Ishikawa (cell line): ENCODE data around the gene LGR4.

Experiments used
- CEBPB ChIP-seq: IDR thresholded peaks from 2 replicates; pipeline ENCODE4 v1.6.1; 2012
- CREB1 ChIP-seq: IDR thresholded peaks from 2 replicates; pipeline ENCODE4 v1.6.1; 2012; ENCODE audit warnings: low read depth
- EGR1 ChIP-seq: IDR thresholded peaks from 2 replicates; pipeline ENCODE4 v1.6.1; 2012
- EP300 ChIP-seq: IDR thresholded peaks from 2 replicates; pipeline ENCODE4 v1.6.1; 2012; ENCODE audit warnings: borderline replicate concordance
- FOXM1 ChIP-seq: IDR thresholded peaks from 2 replicates; pipeline ENCODE4 v1.6.1; 2012; ENCODE audit warnings: low read depth, borderline replicate concordance
- MAX ChIP-seq: IDR thresholded peaks from 2 replicates; pipeline ENCODE4 v1.6.1; 2012
- NFIC ChIP-seq: IDR thresholded peaks from 2 replicates; pipeline ENCODE4 v1.6.1; 2012
- RAD21 ChIP-seq: IDR thresholded peaks from 2 replicates; pipeline ENCODE4 v1.6.1; 2012; ENCODE audit warnings: low read depth
- REST ChIP-seq: IDR thresholded peaks from 2 replicates; pipeline ENCODE4 v1.6.1; 2012; ENCODE audit warnings: low read depth, mild to moderate bottlenecking
- TAF1 ChIP-seq: IDR thresholded peaks from 2 replicates; pipeline ENCODE4 v1.6.1; 2012; ENCODE audit warnings: low read depth, mild to moderate bottlenecking
- TCF12 ChIP-seq: IDR thresholded peaks from 2 replicates; pipeline ENCODE4 v1.6.1; 2012; ENCODE audit warnings: low read depth
- TEAD4 ChIP-seq: IDR thresholded peaks from 2 replicates; pipeline ENCODE4 v1.6.1; 2012
- USF1 ChIP-seq: IDR thresholded peaks from 2 replicates; pipeline ENCODE4 v1.6.1; 2012
- YY1 ChIP-seq: IDR thresholded peaks from 2 replicates; pipeline ENCODE4 v1.6.1; 2012; ENCODE audit warnings: low read depth
- ZBTB7A ChIP-seq: IDR thresholded peaks from 2 replicates; pipeline ENCODE4 v1.6.1; 2012; ENCODE audit warnings: low read depth

Gene LGR4

GRCh38 chr11:27513389-27513788 lies 40.8 kb upstream of the LGR4 start:
- no peak for TF ChIP-seq TEAD4
- no peak for TF ChIP-seq TAF1
- no peak for TF ChIP-seq EGR1
- no peak for TF ChIP-seq YY1
- no peak for TF ChIP-seq TCF12
- TF ChIP-seq RAD21, result no peak
- TF ChIP-seq CREB1, result no peak
- no peak for TF ChIP-seq EP300
- TF ChIP-seq CEBPB, result no peak

DNA sequence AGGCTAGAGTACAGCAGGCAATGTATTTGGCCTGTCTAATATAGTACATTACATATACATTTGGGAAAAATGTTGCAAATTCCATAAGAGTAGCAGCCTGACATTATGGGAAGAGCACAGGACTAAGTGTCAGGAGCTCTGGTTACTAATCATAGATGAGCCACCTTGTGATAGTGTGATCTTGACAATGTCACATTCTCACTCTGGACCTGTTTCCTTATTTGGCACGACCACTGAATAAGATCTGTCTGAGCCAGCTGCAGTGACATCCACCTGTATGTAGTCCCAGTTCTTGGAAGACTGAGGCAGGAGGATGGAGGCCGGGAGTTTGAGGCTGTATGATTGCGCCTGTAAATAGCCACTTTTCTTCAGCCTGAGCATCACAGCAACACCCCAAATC lies 39.6 kb upstream of the LGR4 start:
- no peak for TF ChIP-seq CREB1
- TF ChIP-seq TAF1, result no peak
- TF ChIP-seq REST, result no peak
- no peak for TF ChIP-seq NFIC
- TF ChIP-seq ZBTB7A, result no peak
- TF ChIP-seq EGR1, result no peak
- TF ChIP-seq USF1, result no peak
- no peak for TF ChIP-seq RAD21
- no peak for TF ChIP-seq YY1
- no peak for TF ChIP-seq TCF12
- no peak for TF ChIP-seq MAX
- no peak for TF ChIP-seq EP300

DNA sequence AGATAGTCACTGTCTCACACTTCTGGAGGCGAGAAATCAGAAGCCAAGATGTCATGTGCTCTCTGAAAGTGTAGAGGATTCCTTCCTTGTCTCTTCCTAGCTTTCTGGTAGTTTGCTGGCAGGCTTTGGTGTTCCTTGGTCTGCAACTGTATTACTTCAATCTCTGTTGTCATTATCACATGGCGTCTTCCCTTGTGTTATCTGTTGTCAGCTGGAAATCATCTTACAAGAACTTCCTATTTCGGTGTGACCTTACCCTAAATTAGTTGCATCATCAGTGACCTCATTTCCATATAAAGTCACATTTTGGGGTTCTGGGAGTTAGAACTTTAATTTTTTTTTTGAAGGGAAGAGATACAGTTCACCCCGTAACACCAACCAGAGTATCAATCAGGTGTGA lies 37.3 kb upstream of the LGR4 start:
- no peak for TF ChIP-seq USF1
- no peak for TF ChIP-seq TEAD4
- TF ChIP-seq EP300, result no peak
- no peak for TF ChIP-seq CREB1
- no peak for TF ChIP-seq YY1
- TF ChIP-seq TCF12, result no peak
- TF ChIP-seq CEBPB, result no peak
- no peak for TF ChIP-seq MAX
- no peak for TF ChIP-seq ZBTB7A
- TF ChIP-seq TAF1, result no peak
- TF ChIP-seq REST, result no peak
- no peak for TF ChIP-seq RAD21

DNA sequence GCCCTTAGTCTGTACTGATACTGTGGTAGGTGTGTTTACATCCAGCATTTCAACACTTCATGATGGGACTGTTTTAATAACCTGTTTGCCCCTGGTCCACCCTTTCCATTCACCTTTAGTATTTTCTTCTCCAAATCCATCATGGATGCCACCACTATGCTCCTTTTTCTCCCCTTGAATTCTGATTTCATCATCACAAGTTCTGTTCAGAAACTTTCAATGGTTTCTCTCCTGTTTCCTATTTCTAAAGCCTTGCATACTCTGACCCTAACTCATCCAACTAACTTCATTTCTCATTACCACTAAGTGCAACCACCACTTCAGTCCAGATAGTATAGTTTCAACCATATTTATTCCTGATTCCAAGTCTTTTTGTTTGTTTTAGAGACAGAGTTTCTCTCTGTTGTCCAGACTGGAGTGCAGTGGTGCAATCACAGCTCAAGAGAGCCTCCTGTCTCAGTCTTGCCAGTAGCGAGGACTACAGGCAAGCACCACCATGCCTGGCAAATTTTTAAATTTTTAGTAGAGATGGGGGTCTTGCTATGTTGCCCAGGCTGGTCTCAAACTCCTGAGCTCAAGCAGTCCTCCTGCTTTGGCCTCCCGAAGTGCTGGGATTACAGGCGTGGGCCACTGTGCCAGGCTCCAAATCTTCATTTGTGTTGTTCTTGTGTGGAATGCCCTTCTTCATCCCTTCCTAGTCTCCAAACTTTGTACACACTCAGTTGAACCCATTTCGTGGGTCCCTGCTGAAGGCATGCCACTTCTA lies 35.1 kb upstream of the LGR4 start:
- TF ChIP-seq FOXM1 (no peak), EGR1 (no peak), CREB1 (no peak), TCF12 (no peak), TAF1 (no peak), REST (no peak), YY1 (no peak), NFIC (no peak), TEAD4 (no peak), RAD21 (no peak), EP300 (no peak), MAX (no peak), USF1 (no peak)
